ENCODE data around the gene SRSF1.
A peak's percentile ranks its signal among the peaks of the same experiment; 100 is the strongest.

The SRSF1 gene, protein sequence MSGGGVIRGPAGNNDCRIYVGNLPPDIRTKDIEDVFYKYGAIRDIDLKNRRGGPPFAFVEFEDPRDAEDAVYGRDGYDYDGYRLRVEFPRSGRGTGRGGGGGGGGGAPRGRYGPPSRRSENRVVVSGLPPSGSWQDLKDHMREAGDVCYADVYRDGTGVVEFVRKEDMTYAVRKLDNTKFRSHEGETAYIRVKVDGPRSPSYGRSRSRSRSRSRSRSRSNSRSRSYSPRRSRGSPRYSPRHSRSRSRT

GRCh38 chr17:58006924-58007780 is at the start of gene SRSF1:
Gene SRSF1 (minus strand): TSS chr17:58007246. CDS start chr17:58007137, 109 bp downstream.
- peak within 1 kb of the TSS; percentile 100 for H3K4me3 ChIP-seq (ENCODE audit: low read length)
- peak; percentile 96 for DNase-seq (ENCODE audit: low read depth)
- no peak for TF ChIP-seq CTCF (conservative IDR thresholded peaks at IDR 0.05; ENCODE audit: low read length)

GRCh38 chr17:58056476-58056875 is 49.4 kb upstream of the SRSF1 start:
- TF ChIP-seq CTCF (conservative IDR thresholded peaks at IDR 0.05; ENCODE audit: low read length): no peak
- DNase-seq (ENCODE audit: low read depth): no peak
- H3K4me3 ChIP-seq (ENCODE audit: low read length): no peak overlapping the region

GRCh38 chr17:58054641-58055040 is 47.6 kb upstream of the SRSF1 start:
- TF ChIP-seq CTCF (conservative IDR thresholded peaks at IDR 0.05; ENCODE audit: low read length): no peak
- H3K4me3 ChIP-seq (ENCODE audit: low read length): no peak overlapping the region
- no peak for DNase-seq (ENCODE audit: low read depth)

DNA sequence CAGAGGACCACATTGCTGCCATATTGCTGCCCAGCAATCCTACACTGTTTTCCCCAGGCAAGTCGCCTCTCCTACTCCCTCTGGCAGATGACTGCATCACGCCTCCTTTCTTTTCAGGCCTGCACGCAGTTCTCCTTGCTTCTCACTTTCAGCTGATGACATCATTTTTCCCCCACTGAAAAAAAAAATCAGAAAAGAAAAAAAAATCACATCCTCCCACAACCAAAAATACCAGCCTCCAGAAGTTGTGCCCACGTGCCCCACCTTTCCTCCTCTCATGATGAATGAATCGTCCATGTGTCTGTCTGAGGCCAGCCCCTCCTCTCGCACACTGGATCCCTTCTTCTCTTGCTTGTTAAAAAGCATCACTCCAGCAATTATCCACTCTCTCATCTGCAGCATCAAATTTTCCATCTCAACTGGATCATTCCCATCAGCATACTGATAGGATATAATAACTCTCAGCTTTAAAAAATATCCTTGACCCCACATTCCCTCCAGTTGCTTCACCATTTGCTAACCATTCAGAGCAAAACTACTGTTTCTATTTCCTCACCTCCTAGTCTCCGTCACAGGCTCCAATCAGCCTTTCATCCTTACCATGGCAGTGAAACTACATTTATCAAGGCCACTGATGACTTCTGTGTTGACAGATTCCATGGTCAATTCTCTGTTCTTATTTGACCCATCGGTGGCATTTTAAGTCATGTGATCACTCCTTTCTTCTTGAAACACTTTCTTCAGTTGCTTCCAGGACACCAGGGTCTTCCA is 46.1 kb upstream of the SRSF1 start:
- DNase-seq (ENCODE audit: low read depth): peak; percentile 3
- no peak for TF ChIP-seq CTCF (conservative IDR thresholded peaks at IDR 0.05; ENCODE audit: low read length)
- no peak overlapping the region for H3K4me3 ChIP-seq (ENCODE audit: low read length)

GRCh38 chr17:58052407-58052806 is 45.4 kb upstream of the SRSF1 start:
- H3K4me3 ChIP-seq (ENCODE audit: low read length): no peak overlapping the region
- no peak for DNase-seq (ENCODE audit: low read depth)
- TF ChIP-seq CTCF (conservative IDR thresholded peaks at IDR 0.05; ENCODE audit: low read length): no peak

GRCh38 chr17:58051468-58051867 is 44.4 kb upstream of the SRSF1 start:
- no peak for TF ChIP-seq CTCF (conservative IDR thresholded peaks at IDR 0.05; ENCODE audit: low read length)
- no peak for DNase-seq (ENCODE audit: low read depth)
- H3K4me3 ChIP-seq (ENCODE audit: low read length): no peak overlapping the region

All from AG10803 (cell line).